PC-3 (cell line): ENCODE results near the gene KRTAP21-2. TPM values are rescaled to one million over a fixed set of nuclear protein-coding genes. Genes with fewer than 3 reads are reported as not detected.

Experiments used
- ATAC-seq: fragments of 200-7000 bp; cut with Tn5 transposase; 2 replicates; pipeline ENCODE4 v1.9.1; 2020; ENCODE audit warnings: mild to moderate bottlenecking, moderate library complexity
- BruUV-seq: library from RNA; stranded (reverse); fragments of 400-500 nt; replicated peaks from 2 replicates; lab custom pipeline; 2021; lab: Mats Ljungman, UMichigan
- CTCF ChIA-PET: fragments of 300-600 bp; sonication (Branson Sonifier 250); formaldehyde crosslinking; loops from one replicate; lab custom pipeline; 2022; ENCODE audit warnings: antibody characterized with exemption; lab: Charles Lee
- POLR2A ChIA-PET: fragments of 300-600 bp; sonication (Branson Sonifier 250); formaldehyde crosslinking; loops from one replicate; lab custom pipeline; 2022; ENCODE audit warnings: antibody characterized with exemption; ENCODE audit not compliant: unreplicated experiment; lab: Charles Lee
- DNase-seq: peaks from one replicate; pipeline ENCODE4 v3.0.0-alpha.2; 2015
- H2AFZ ChIP-seq: fragments of 300-600 bp; sonication (generic); 2 replicates; pipeline ENCODE4 v1.6.0; 2016; ENCODE audit warnings: antibody characterized with exemption, low read length
- H3F3A ChIP-seq: fragments of 300-600 bp; sonication (generic); one replicate; pipeline ENCODE4 v1.6.0; 2017; ENCODE audit warnings: antibody characterized with exemption, low read length, control low read depth, mild to moderate bottlenecking; ENCODE audit not compliant: unreplicated experiment
- H3K27ac ChIP-seq: fragments of 300-600 bp; sonication (generic); 2 replicates; pipeline ENCODE4 v1.5.1; 2016; ENCODE audit warnings: mild to moderate bottlenecking, low read length
- H3K27me3 ChIP-seq: fragments of 300-600 bp; sonication (generic); 2 replicates; pipeline ENCODE4 v1.6.1; 2016; ENCODE audit warnings: low read length, mixed read lengths
- H3K36me3 ChIP-seq: fragments of 300-600 bp; sonication (generic); 2 replicates; pipeline ENCODE4 v1.6.1; 2016; ENCODE audit warnings: low read depth, mixed run types, low read length, mixed read lengths
- H3K4me1 ChIP-seq: fragments of 300-600 bp; sonication (generic); 2 replicates; pipeline ENCODE4 v1.5.1; 2016; ENCODE audit warnings: low read length; ENCODE audit not compliant: insufficient read depth
- H3K4me2 ChIP-seq: fragments of 300-600 bp; sonication (generic); 2 replicates; pipeline ENCODE4 v1.6.0; 2016; ENCODE audit warnings: low read length
- H3K4me3 ChIP-seq: fragments of 300-600 bp; sonication (generic); 2 replicates; pipeline ENCODE4 v1.5.1; 2016; ENCODE audit warnings: mild to moderate bottlenecking, low read length, mixed read lengths
- H3K79me2 ChIP-seq: fragments of 300-600 bp; sonication (generic); 2 replicates; pipeline ENCODE4 v1.6.1; 2017; ENCODE audit warnings: low read length, mixed read lengths
- H3K9ac ChIP-seq: fragments of 300-600 bp; sonication (generic); 2 replicates; pipeline ENCODE4 v1.6.0; 2016; ENCODE audit warnings: mild to moderate bottlenecking, low read length
- H3K9me2 ChIP-seq: fragments of 300-600 bp; sonication (generic); replicated peaks from 2 replicates; pipeline ENCODE4 v1.6.1; 2016; ENCODE audit warnings: mixed run types, low read length, mixed read lengths
- H3K9me3 ChIP-seq: fragments of 300-600 bp; sonication (generic); 2 replicates; pipeline ENCODE4 v1.6.1; 2016; ENCODE audit warnings: low read length, mixed read lengths
- H4K20me1 ChIP-seq: fragments of 300-600 bp; sonication (generic); 2 replicates; pipeline ENCODE4 v1.6.1; 2016; ENCODE audit warnings: low read length, mixed read lengths
- CTCF ChIP-seq: fragments of 300-600 bp; sonication (generic); conservative IDR thresholded peaks from 2 replicates; pipeline ENCODE4 v1.5.1; 2017; ENCODE audit warnings: antibody characterized with exemption, low read depth, mild to moderate bottlenecking, low read length
- EZH2 ChIP-seq: fragments of 300-600 bp; sonication (generic); IDR thresholded peaks from one replicate; pipeline ENCODE4 v1.6.1; 2017; ENCODE audit warnings: antibody characterized with exemption, mild to moderate bottlenecking, low read length; ENCODE audit not compliant: unreplicated experiment
- EZH2phosphoT487 ChIP-seq: fragments of 300-600 bp; sonication (generic); IDR thresholded peaks from 2 replicates; pipeline ENCODE4 v1.6.1; 2018; ENCODE audit warnings: mild to moderate bottlenecking, antibody characterized with exemption, low read length, borderline replicate concordance
- intact Hi-C: fragments of 100-400 bp; cut with micrococcal nuclease; formaldehyde crosslinking; loops from 2 replicates; pipeline ENCODE4 v1.9.0; 2023
- total RNA-seq: library from RNA; depleted of rRNA; stranded (reverse); fragments of >200 nt; gene quantifications from 2 replicates; pipeline ENCODE4 v1.2.3, GENCODE V29; 2014

KRTAP21-2 gene
- total RNA-seq, 1 experiment from 2014 or later = not detected

- intact Hi-C loops = no loop called here
- no peaks in the 10 kb centered on the region for H4K20me1 ChIP-seq
- TF ChIP-seq EZH2 = no peak
- no peak for TF ChIP-seq CTCF
- TF ChIP-seq EZH2phosphoT487 = no peak
- ChIA-PET POLR2A (no interaction called here), CTCF (no interaction called here)
- no peaks in the 10 kb centered on the region for H3K79me2 ChIP-seq
- H3F3A ChIP-seq = no peaks in the 10 kb centered on the region
- BruUV-seq = no TSS peak
- no peak overlapping the region for H3K27ac ChIP-seq
- H3K4me3 ChIP-seq = no peak overlapping the region
- no peaks in the 10 kb centered on the region for H3K36me3 ChIP-seq
- H3K27me3 ChIP-seq = peaks cover 6% of the 10 kb centered on the region; the same call in 1 of the 2 replicates
- no peak overlapping the region for H3K4me2 ChIP-seq
- H3K9me2 ChIP-seq = no peaks in the 10 kb centered on the region
- H3K9me3 ChIP-seq = no peaks in the 10 kb centered on the region
- H3K4me1 ChIP-seq = no peaks in the 10 kb centered on the region
- H2AFZ ChIP-seq = no peak overlapping the region
- ATAC-seq (no peak), DNase-seq (no peak)
- H3K9ac ChIP-seq = no peak overlapping the region
These were observed 6.6 kb downstream of the KRTAP21-2 start for GRCh38 chr21:30740462-30740861.

GRCh38 chr21:30733026-30733425, 14.0 kb downstream of the KRTAP21-2 start:
- H4K20me1 ChIP-seq = no peaks in the 10 kb centered on the region
- peak; percentile 74 for TF ChIP-seq CTCF
- no peak for TF ChIP-seq EZH2
- H3K4me3 ChIP-seq = no peak overlapping the region
- peak; percentile 82 for ATAC-seq
- POLR2A ChIA-PET = no interaction called here
- no peaks in the 10 kb centered on the region for H3K4me1 ChIP-seq
- H3K27me3 ChIP-seq = 0 out of 2 replicates have a peak, but pooled peaks cover 3% of the 10 kb centered on the region
- H3F3A ChIP-seq = no peaks in the 10 kb centered on the region
- peak overlapping the region; percentile 19 for H2AFZ ChIP-seq
- H3K9me2 ChIP-seq = no peaks in the 10 kb centered on the region
- H3K9me3 ChIP-seq = no peaks in the 10 kb centered on the region
- H3K79me2 ChIP-seq = no peaks in the 10 kb centered on the region
- CTCF ChIA-PET = no interaction called here
- no TSS peak for BruUV-seq
- peak; percentile 59 for DNase-seq
- H3K36me3 ChIP-seq = no peaks in the 10 kb centered on the region
- intact Hi-C loops = loop anchor here (1.0 to 5.0 kb wide), 7 partner anchors 112 to 688 kb away; partner anchors contain the start of gene KRTAP20-4
- H3K4me2 ChIP-seq = peak overlapping the region; percentile 42
- H3K27ac ChIP-seq = no peak overlapping the region
- no peak overlapping the region for H3K9ac ChIP-seq

- H3K27ac ChIP-seq = no peak overlapping the region
- no TSS peak for BruUV-seq
- H3K36me3 ChIP-seq = no peaks in the 10 kb centered on the region
- H3K79me2 ChIP-seq = no peaks in the 10 kb centered on the region
- DNase-seq (no peak), ATAC-seq (no peak)
- H3K27me3 ChIP-seq = no peaks in the 10 kb centered on the region
- TF ChIP-seq EZH2phosphoT487 = no peak
- TF ChIP-seq EZH2 = no peak
- TF ChIP-seq CTCF = no peak
- POLR2A ChIA-PET = no interaction called here
- H3K9me3 ChIP-seq = no peaks in the 10 kb centered on the region
- H3K9ac ChIP-seq = no peak overlapping the region
- CTCF ChIA-PET = no interaction called here
- no peaks in the 10 kb centered on the region for H3K4me1 ChIP-seq
- H3K9me2 ChIP-seq = no peaks in the 10 kb centered on the region
- no peaks in the 10 kb centered on the region for H4K20me1 ChIP-seq
- no peak overlapping the region for H2AFZ ChIP-seq
- no peak overlapping the region for H3K4me2 ChIP-seq
- no peaks in the 10 kb centered on the region for H3F3A ChIP-seq
- intact Hi-C loops = no loop called here
- no peak overlapping the region for H3K4me3 ChIP-seq
These were observed 20.3 kb downstream of the KRTAP21-2 start for GRCh38 chr21:30726726-30727125.
